Measurements from ENCODE around the gene ADAMTS7.
A peak's percentile ranks its signal among the peaks of the same experiment; 100 is the strongest.
"Not testable (repeated sequence)": the region's sequence is repeated elsewhere in the genome, so short reads cannot be mapped to it uniquely, and the experiment has no call there.

Gene ADAMTS7

GRCh38 chr15:78750566-78750965 is 60.7 kb downstream of the ADAMTS7 start:
- no peak for DNase-seq

- DNase-seq, result no peak
Observed at GRCh38 chr15:78749831-78750230, 61.4 kb downstream of the ADAMTS7 start.

GRCh38 chr15:78747877-78748276 is 63.4 kb downstream of the ADAMTS7 start:
- DNase-seq, result not testable (repeated sequence)

DNA sequence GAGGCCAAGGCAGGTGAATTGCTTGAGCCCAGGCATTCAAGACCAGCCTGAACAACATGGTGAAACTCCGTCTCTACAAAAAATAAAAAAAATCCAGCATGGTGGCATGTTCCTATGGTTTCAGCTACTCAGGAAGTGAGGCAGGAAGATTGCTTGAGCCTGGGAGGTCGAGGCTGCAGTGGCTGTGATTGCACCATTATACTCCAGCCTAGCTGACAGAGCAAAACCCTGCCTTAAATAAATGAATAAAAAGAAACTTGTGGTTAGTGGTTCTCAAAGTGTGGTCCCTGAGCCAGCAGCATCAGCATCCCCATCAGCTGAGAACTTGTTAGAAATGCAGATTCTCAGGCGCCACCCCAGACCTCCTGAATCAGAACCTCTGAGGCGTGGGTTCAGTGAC is 69.6 kb downstream of the ADAMTS7 start:
- DNase-seq, result not testable (repeated sequence)

- no peak for DNase-seq
Observed at GRCh38 chr15:78740904-78741274, 70.4 kb downstream of the ADAMTS7 start.

DNA sequence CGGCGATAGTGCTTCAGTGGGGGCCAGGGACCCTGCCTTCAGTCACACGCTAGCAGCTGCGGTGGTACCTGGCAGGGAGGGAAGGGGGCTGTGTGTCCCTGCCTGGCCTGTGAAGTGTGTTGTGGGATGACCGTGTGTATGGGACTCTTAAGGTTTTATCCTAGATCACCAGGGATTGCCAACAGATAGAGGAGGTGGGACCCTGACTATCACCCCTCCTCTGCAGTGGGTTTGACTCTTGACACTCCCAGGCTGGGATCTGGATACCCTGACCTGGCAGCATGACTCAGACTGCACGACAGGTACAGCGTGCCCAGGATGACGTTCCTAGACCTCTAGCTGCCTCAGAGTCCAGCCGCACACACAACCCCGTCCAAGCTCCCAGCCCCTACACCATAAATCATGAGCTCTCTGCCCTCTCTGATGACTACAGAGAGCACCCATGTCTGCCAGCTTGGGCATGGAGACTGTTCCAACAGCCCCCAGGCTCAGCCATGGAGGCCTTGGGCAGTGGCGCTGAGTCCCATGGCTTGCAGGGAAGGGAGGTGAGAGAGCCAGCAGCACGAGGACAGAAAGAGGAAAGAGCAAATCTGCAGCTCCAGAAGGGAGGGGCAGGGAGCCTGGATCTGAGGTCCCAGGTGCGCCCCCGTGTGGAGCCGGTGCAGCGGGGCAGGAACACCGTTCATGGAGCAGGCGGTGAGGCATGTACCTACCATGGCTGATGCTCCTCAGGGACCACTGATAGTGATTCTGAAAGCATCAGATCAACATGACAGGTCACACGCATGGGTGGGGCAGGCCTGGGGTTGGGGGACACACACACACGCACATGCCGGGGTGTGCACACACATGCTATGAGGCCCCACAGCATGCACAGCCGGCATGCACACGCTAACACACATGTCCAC is 71.0 kb downstream of the ADAMTS7 start:
- peak; percentile 24 for DNase-seq

- no peak for DNase-seq
Observed at GRCh38 chr15:78739206-78739605, 72.1 kb downstream of the ADAMTS7 start.

DNA sequence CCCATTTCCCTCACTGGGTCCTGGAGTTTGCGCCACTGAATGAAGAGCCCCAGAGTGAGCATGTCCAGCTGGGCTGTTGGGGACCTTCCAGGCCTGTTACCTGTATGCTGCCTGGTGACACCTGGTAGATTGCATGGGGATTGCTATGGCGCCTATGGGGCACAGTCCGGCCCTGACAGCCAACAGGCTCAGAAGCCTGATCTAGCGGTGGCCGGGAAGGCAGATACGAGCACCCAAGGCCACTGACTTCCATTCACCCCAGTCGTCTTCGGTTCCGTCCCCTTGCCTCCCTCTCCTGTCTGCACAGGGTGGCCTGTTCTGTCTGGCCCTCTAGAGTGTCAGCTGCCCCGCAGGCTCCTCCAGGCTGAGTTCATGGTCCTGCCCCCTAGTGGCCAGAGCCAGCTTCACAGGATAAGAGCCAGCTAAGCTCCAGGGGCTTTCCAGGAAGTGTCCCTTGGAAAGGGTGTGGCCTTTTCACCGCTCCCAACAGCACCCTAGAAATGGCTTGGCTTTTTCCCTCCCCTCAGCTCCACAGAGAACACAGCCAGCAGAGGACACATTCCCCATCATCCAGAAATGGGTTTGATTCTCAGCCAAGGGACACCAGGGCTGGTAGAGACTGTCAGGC is 73.2 kb downstream of the ADAMTS7 start:
- peak; percentile 44 for DNase-seq

DNA sequence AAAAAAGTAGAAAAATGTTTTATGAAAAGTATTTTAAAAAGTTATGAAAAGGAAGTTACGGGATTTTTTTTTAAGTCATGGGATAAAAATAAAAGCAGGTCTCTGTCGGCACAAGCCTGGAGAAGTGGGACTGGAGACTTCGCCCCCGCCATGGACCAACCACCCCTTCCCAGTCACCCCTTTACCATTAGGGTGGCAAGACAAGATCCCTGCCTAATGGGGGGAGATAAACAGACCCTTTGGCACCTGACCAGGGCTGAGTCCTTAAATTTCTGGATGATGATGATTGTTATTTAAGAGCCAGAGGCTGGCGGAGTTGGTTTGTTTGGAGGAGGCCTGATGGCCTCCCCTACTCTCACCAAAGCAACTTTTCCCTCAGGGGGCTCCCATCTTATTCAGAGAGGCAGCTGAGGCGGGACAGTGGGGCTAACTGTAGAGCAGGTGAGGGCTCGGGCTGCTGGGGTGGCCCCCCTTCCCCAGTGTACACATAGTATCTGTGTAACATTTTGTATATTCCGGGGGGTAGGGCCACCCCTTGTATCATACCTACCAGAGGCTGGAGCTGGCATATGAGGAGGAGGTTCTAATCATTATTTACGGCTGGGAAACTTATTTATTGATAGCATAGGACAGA is 74.0 kb downstream of the ADAMTS7 start:
- DNase-seq, result no peak

DNA sequence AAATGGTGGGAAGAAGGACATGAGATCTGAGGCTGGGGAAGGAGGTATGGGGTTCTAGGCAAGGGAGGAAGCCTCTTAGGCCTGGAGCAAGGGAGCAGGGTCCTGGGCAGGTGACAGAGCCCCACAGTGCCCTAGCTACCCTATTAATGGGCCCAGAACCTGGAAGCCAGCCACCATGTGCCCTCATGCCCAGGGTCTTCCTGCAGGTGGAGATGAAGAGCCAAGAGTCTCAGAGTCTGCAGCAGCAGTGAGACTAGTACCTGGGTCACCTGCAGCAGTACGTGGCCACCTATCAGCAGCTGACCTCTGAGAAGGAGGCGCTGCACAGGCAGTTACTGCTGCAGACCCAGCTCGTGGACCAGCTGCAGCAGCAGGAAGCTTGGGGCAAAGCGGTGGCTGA is 75.0 kb downstream of the ADAMTS7 start:
- DNase-seq, result not testable (repeated sequence)

- no peak for DNase-seq
Observed at GRCh38 chr15:78734451-78735064, 76.7 kb downstream of the ADAMTS7 start.

GRCh38 chr15:78732634-78733033 is 78.6 kb downstream of the ADAMTS7 start:
- DNase-seq, result no peak

DNA sequence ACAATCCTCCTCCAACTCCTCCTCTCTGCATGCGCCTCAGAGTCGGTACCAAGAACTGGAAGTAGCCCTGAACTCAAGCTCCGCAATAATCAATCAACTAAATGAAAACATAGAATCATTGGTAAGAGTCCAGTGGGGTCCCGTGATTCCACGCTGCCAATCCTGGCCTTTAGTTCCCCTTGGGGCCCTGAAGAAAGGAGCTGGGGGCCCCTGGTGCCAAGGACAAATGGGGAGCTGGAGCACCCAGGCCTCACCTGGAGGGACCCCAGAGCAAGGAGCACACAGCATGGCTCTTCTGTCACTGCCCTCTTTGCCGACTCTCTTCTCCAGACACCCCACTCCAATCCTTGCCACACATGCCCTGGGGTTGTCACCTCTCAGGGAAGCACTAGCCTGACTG is 80.3 kb downstream of the ADAMTS7 start:
- DNase-seq, result no peak

- DNase-seq, result not testable (repeated sequence)
Observed at GRCh38 chr15:78728427-78728826, 82.8 kb downstream of the ADAMTS7 start.

DNA sequence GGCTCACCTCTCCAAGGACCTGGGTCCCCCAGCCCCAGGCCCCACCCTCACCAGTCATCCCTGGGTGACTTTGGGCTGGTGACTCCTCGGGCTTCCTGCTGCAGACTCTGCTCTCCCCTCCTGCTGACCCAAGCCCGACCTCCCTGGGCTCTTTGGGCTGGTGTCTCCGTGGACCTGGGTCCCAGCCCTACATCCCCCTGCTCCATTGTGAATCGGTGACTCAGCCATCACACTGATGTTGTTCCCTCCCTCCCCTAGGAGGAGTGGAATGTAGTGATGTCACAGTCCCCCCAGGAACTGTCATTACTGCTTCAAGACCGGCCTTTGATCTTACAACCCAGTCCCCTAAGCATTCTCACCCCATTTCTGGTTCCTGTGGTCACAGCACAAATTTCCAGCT is 83.7 kb downstream of the ADAMTS7 start:
- no peak for DNase-seq

GRCh38 chr15:78726870-78727551 is 84.3 kb downstream of the ADAMTS7 start:
- DNase-seq, result no peak

GRCh38 chr15:78719819-78720450 is 91.3 kb downstream of the ADAMTS7 start:
- DNase-seq, result not testable (repeated sequence)

DNA sequence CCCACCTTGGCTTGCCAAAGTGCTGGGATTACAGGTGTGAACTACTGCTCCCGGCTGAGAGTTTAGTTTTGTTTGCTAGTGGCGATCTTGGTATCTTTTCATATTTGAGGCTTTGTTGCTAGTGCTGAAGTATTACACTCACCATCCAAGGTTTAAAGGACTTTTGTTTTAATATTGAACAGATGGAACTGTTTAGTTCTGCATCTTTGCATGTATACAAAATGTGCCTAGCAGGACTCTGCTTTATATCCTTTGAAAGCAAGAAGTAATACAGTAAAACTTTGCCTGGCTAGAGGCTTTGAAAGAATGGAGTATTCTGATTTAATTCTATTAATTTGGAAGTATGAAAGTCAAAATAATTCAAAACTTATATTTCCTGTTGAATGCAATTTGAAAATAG is 92.4 kb downstream of the ADAMTS7 start:
- DNase-seq, result no peak

DNA sequence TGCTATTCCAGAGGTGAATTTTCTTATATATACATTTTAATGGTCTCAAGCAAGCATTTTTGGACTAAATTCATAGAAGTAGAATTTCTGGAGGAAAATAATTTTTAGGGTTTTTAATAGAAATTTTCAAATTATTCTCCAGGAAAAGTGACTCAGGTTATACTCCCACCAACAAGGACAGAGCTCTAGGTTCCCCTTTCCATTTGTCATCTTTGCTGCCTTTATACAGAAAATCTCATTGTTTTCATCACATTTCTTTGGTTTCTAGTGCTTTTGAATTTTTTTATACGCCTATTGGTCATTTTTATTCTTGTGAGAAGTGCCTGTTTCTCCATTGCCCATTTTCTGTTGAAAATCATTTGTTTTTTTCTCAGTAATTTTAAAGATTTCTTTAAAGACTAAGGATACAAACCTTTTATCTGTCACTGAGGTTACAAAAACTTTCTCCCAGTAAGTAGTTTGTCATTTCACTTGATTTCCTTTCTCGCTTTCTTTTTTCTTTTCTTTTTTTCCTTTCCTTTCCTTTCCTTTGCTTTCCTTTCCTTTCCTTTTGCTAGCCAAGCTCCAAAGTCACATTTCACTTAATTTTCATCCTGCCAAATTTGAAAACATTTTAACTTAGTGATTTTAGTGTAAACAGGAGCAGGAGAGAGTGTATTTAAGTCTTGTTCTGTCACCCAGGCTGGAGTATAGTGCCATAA is 93.2 kb downstream of the ADAMTS7 start:
- DNase-seq, result no peak

DNA sequence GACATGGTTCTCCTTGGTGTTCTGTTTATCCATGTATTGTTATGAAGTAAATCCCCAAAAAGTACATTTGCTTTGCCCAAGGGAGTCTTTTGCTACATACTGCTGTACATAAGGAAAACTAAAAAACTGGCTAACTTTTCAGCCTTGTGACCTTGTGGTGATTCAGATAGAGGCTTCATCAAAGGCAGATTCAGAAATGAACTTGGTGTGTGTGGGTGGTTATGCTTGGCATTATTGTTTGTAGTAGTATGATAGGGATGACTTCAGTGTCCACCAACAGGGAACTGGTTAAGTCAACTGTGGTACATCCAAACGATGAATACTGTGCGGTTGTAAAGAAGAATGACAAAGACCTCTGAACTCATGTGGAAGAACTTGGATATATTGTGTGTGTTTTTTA is 94.6 kb downstream of the ADAMTS7 start:
- no peak for DNase-seq

DNA sequence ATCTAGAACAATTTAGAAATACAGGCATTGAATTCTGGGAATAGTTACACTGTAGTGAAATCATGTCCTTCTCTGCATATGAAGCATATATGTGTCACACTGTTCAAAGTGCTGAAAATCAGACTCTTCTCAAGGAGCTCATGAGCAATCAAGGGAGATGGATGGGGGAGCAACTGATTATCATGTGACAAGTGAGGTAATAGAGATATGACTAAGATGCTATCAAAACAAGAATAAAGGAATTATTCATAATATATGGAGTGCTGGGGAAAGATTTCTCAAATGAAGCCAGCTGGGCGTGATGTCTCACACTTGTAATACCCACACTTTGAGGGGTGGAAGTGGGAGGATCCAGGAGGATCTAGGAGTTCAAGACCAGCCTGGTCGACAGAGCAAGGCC is 95.3 kb downstream of the ADAMTS7 start:
- no peak for DNase-seq

- no peak for DNase-seq
Observed at GRCh38 chr15:78715434-78715833, 95.8 kb downstream of the ADAMTS7 start.
